AG04450 (cell line): Measurements from ENCODE around the gene C5orf58. TPM values are rescaled to one million over a fixed set of nuclear protein-coding genes. Genes with fewer than 3 reads are reported as not detected.

Source experiments
- CTCF ChIA-PET: fragments of 300-600, 350-600 bp; formaldehyde crosslinking; extraction: SDS; loops from one replicate; lab custom pipeline; 2022; ENCODE audit warnings: antibody characterized with exemption, inconsistent platforms; lab: Charles Lee
- POLR2A ChIA-PET: fragments of 350-600 bp; formaldehyde crosslinking; extraction: SDS; loops from one replicate; lab custom pipeline; 2021; ENCODE audit warnings: antibody characterized with exemption, inconsistent platforms; lab: Yijun Ruan, JAX
- DNase-seq: peaks from one replicate; pipeline ENCODE4 v3.0.0-alpha.2; 2011; ENCODE audit warnings: low read depth, low spot score
- H3K27ac ChIP-seq: one replicate; pipeline ENCODE4 v1.5.1; 2012; ENCODE audit warnings: low read depth, low read length, control low read depth
- H3K27me3 ChIP-seq: one replicate; pipeline ENCODE4 v1.6.0; 2012; ENCODE audit warnings: low read length; ENCODE audit not compliant: control insufficient read depth, insufficient read depth
- H3K4me3 ChIP-seq: 2 replicates; pipeline ENCODE4 v1.5.1; 2011; ENCODE audit warnings: mild to moderate bottlenecking, low read depth, low read length, control low read depth
- H3K9me3 ChIP-seq: 2 replicates; pipeline ENCODE4 v1.5.1; 2012; ENCODE audit warnings: low read length; ENCODE audit not compliant: control insufficient read depth, insufficient read depth
- CTCF ChIP-seq: IDR thresholded peaks from 2 replicates; pipeline ENCODE4 v1.5.1; 2011; ENCODE audit warnings: low read depth, low read length, control low read depth, inconsistent platforms
- polyA plus RNA-seq: library from polyadenylated mRNA; depleted of rRNA; stranded (reverse); fragments of >200 nt; gene quantifications from 2 replicates; pipeline ENCODE4 v1.2.3, GENCODE V29; 2011

Gene C5orf58
- polyA plus RNA-seq, 1 experiment = not detected

GRCh38 chr5:170252109-170252508 lies 19.3 kb downstream of the C5orf58 start:
- Histone ChIP-seq H3K27me3 (no peaks in the 10 kb centered on the region), H3K9me3 (no peaks in the 10 kb centered on the region), H3K27ac (no peak overlapping the region), H3K4me3 (no peak overlapping the region)
- ChIA-PET POLR2A (no interaction called here), CTCF (interaction anchor here (0.8 kb wide), 1 partner anchor 84 kb away, joined by 3 read pairs; no protein-coding TSS in a partner anchor)
- no peak for DNase-seq
- no peak for TF ChIP-seq CTCF

- ChIA-PET CTCF (no interaction called here), POLR2A (no interaction called here)
- TF ChIP-seq CTCF = no peak
- no peaks in the 10 kb centered on the region for H3K9me3 ChIP-seq
- H3K27ac ChIP-seq = no peak overlapping the region
- H3K27me3 ChIP-seq = no peaks in the 10 kb centered on the region
- no peak overlapping the region for H3K4me3 ChIP-seq
- no peak for DNase-seq
Observed at GRCh38 chr5:170252720-170253350, 20.1 kb downstream of the C5orf58 start.

- ChIA-PET POLR2A (no interaction called here), CTCF (no interaction called here)
- Histone ChIP-seq H3K9me3 (no peaks in the 10 kb centered on the region), H3K27me3 (no peaks in the 10 kb centered on the region), H3K27ac (no peak overlapping the region), H3K4me3 (no peak overlapping the region)
- no peak for DNase-seq
- no peak for TF ChIP-seq CTCF
Observed at GRCh38 chr5:170254056-170254455, 21.3 kb downstream of the C5orf58 start.

GRCh38 chr5:170256571-170256970 lies 23.8 kb downstream of the C5orf58 start:
- CTCF ChIA-PET = interaction anchor here (1.1 kb wide), 1 partner anchor 11 kb away, joined by 3 read pairs; no protein-coding TSS in a partner anchor
- Histone ChIP-seq H3K4me3 (no peak overlapping the region), H3K9me3 (no peaks in the 10 kb centered on the region), H3K27ac (no peak overlapping the region), H3K27me3 (no peaks in the 10 kb centered on the region)
- POLR2A ChIA-PET = no interaction called here
- TF ChIP-seq CTCF = no peak
- no peak for DNase-seq

GRCh38 chr5:170257370-170257769 lies 24.6 kb downstream of the C5orf58 start:
- CTCF ChIA-PET = interaction anchor here (1.1 kb wide), 1 partner anchor 10 kb away, joined by 3 read pairs; no protein-coding TSS in a partner anchor
- no peak overlapping the region for H3K4me3 ChIP-seq
- POLR2A ChIA-PET = no interaction called here
- H3K27ac ChIP-seq = no peak overlapping the region
- no peak for DNase-seq
- no peaks in the 10 kb centered on the region for H3K9me3 ChIP-seq
- no peak for TF ChIP-seq CTCF
- no peaks in the 10 kb centered on the region for H3K27me3 ChIP-seq
